HepG2 (cell line): ENCODE results near the gene AUH. TPM values are rescaled to one million over a fixed set of nuclear protein-coding genes. Genes with fewer than 3 reads are reported as not detected.

Experiments used
- ARID5B ChIP-seq: IDR thresholded peaks from 2 replicates; pipeline ENCODE4 v1.4.0; 2020; ENCODE audit warnings: mild to moderate bottlenecking, missing genetic modification reagents
- CBX5 ChIP-seq: sonication (generic); formaldehyde crosslinking; IDR thresholded peaks from 2 replicates; pipeline ENCODE4 v1.4.0; 2020; ENCODE audit warnings: missing genetic modification reagents, borderline replicate concordance
- CEBPB ChIP-seq: IDR thresholded peaks from 2 replicates; pipeline ENCODE4 v1.6.1; 2011; ENCODE audit warnings: low read depth, low read length, improper control_type of control experiment, borderline replicate concordance
- FOXA1 ChIP-seq, 2 experiments: fragments of 450-650 bp in 1 of 2; sonication (generic) in 1 of 2; formaldehyde crosslinking in 1 of 2; IDR thresholded peaks; 2 replicates each; pipeline versions ENCODE4 v1.4.0 to v1.6.1; 2016 to 2020; ENCODE audit warnings: missing genetic modification reagents in 1 of 2
- HMG20A ChIP-seq: IDR thresholded peaks from 2 replicates; pipeline ENCODE4 v1.6.1; 2016; ENCODE audit warnings: borderline replicate concordance
- HNRNPK ChIP-seq: fragments of 200-400 bp; formaldehyde crosslinking; IDR thresholded peaks from 2 replicates; pipeline ENCODE4 v1.6.1; 2018; ENCODE audit warnings: low read length, low read depth, moderate library complexity, mild to moderate bottlenecking; ENCODE audit not compliant: poor library complexity, severe bottlenecking
- HOXA7 ChIP-seq: sonication (generic); formaldehyde crosslinking; IDR thresholded peaks from 2 replicates; pipeline ENCODE4 v1.8.1; 2022; ENCODE audit warnings: mild to moderate bottlenecking, missing genetic modification reagents, moderate library complexity
- KDM1A ChIP-seq: IDR thresholded peaks from 2 replicates; pipeline ENCODE4 v1.6.1; 2016; ENCODE audit warnings: missing compliant biosample characterization
- NFE2L2 ChIP-seq: fragments of 150-350 bp; IDR thresholded peaks from 2 replicates; pipeline ENCODE4 v1.6.1; 2014; ENCODE audit warnings: low read length
- NR2F6 ChIP-seq, 2 experiments: IDR thresholded peaks; 2 replicates each; pipeline ENCODE4 v1.6.1; 2016; ENCODE audit warnings: antibody characterized with exemption in 1 of 2, mild to moderate bottlenecking in 1 of 2
- RFX1 ChIP-seq: fragments of 450-650 bp; IDR thresholded peaks from 2 replicates; pipeline ENCODE4 v1.6.1; 2017
- SOX13 ChIP-seq, 3 experiments: fragments of 450-650 bp in 1 of 3; sonication (generic) in 1 of 3; formaldehyde crosslinking in 1 of 3; IDR thresholded peaks in 2 of 3; conservative IDR thresholded peaks in 1 of 3; 2 replicates each; pipeline versions ENCODE4 v1.5.0 to v1.6.1; 2016 to 2020; ENCODE audit warnings: antibody characterized with exemption in 1 of 3, mild to moderate bottlenecking in 1 of 3, missing compliant biosample characterization in 1 of 3, missing genetic modification reagents in 1 of 3, moderate library complexity in 1 of 3
- SP4 ChIP-seq: sonication (generic); formaldehyde crosslinking; IDR thresholded peaks from 2 replicates; pipeline ENCODE4 v1.8.1; 2023; ENCODE audit warnings: mild to moderate bottlenecking, missing genetic modification reagents
- STAG1 ChIP-seq: sonication (generic); formaldehyde crosslinking; IDR thresholded peaks from 2 replicates; pipeline ENCODE4 v1.4.0; 2020; ENCODE audit warnings: missing genetic modification reagents
- ZMYM4 ChIP-seq: sonication (generic); formaldehyde crosslinking; IDR thresholded peaks from 2 replicates; pipeline ENCODE4 v1.8.1; 2023; ENCODE audit warnings: mild to moderate bottlenecking, missing genetic modification reagents
- ZNF513 ChIP-seq: sonication (generic); formaldehyde crosslinking; conservative IDR thresholded peaks from 2 replicates; pipeline ENCODE4 v1.5.0; 2020; ENCODE audit warnings: missing genetic modification reagents
- ZNF772 ChIP-seq: sonication (generic); formaldehyde crosslinking; IDR thresholded peaks from 2 replicates; pipeline ENCODE4 v1.5.0; 2020; ENCODE audit warnings: mild to moderate bottlenecking, missing genetic modification reagents
- polyA plus RNA-seq, 8 experiments: library from polyadenylated mRNA; depleted of rRNA in 3 of 8; stranded (reverse) in 7 of 8; unstranded in 1 of 8; fragments of >200 nt; fragmentation: Illumina TruSeq in 4 of 8; extraction: Trizol in 4 of 8; gene quantifications; 2 replicates each; pipeline versions ENCODE4 v1.2.1 to v1.2.3, GENCODE V29; 2011 to 2016; ENCODE audit warnings: low read depth in 4 of 8, missing spikeins in 1 of 8, mixed read lengths in 1 of 8; ENCODE audit not compliant: insufficient read depth in 1 of 8
- total RNA-seq, 5 experiments: library from RNA; depleted of rRNA; stranded (reverse); fragments of >200 nt; fragmentation: Illumina TruSeq; extraction: Trizol; gene quantifications; 2 replicates each; pipeline ENCODE4 v1.2.3, GENCODE V29; 2016; ENCODE audit warnings: low read depth in 1 of 5
- TF ChIP-seq, protein P1 (sequence below): sonication (generic); formaldehyde crosslinking; IDR thresholded peaks from 2 replicates; pipeline ENCODE4 v1.9.0; 2022; ENCODE audit warnings: low read depth, missing genetic modification reagents
- TF ChIP-seq, protein P2 (sequence below): sonication (generic); formaldehyde crosslinking; IDR thresholded peaks from 2 replicates; pipeline ENCODE4 v1.5.1; 2020; ENCODE audit warnings: mild to moderate bottlenecking, missing genetic modification reagents, borderline replicate concordance

The AUH gene
- total and polyA plus RNA-seq, 2 of the 13 experiments (the other 11 are each of a cell fraction or from before 2014, with no cell fraction given), result 25.8 to 31.9 TPM

- TF ChIP-seq SOX13 (IDR thresholded peaks at IDR 0.05), result 0 out of 2 replicates have a peak, but pooled peaks have one; percentile 42
- peak in 1 of 2 experiments; percentile 83; a peak in 2 of 4 replicates for TF ChIP-seq SOX13 (CRISPR knock-in tag; conservative IDR thresholded peaks at IDR 0.05 in 1 of 2, IDR thresholded peaks at IDR 0.05 in 1 of 2)
- TF ChIP-seq RFX1, result no peak
- peak; percentile 35; the same call in 1 of the 2 replicates for TF ChIP-seq ZMYM4 (CRISPR knock-in tag)
- TF ChIP-seq, protein P1, sequence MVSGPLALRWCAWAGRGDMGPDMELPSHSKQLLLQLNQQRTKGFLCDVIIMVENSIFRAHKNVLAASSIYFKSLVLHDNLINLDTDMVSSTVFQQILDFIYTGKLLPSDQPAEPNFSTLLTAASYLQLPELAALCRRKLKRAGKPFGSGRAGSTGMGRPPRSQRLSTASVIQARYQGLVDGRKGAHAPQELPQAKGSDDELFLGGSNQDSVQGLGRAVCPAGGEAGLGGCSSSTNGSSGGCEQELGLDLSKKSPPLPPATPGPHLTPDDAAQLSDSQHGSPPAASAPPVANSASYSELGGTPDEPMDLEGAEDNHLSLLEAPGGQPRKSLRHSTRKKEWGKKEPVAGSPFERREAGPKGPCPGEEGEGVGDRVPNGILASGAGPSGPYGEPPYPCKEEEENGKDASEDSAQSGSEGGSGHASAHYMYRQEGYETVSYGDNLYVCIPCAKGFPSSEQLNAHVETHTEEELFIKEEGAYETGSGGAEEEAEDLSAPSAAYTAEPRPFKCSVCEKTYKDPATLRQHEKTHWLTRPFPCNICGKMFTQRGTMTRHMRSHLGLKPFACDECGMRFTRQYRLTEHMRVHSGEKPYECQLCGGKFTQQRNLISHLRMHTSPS, result no peak
- TF ChIP-seq NFE2L2, result no peak
- peak; percentile 91; the same call in 1 of the 2 replicates for TF ChIP-seq CBX5 (CRISPR knock-in tag)
- TF ChIP-seq HOXA7, result no peak
- TF ChIP-seq, protein P2, sequence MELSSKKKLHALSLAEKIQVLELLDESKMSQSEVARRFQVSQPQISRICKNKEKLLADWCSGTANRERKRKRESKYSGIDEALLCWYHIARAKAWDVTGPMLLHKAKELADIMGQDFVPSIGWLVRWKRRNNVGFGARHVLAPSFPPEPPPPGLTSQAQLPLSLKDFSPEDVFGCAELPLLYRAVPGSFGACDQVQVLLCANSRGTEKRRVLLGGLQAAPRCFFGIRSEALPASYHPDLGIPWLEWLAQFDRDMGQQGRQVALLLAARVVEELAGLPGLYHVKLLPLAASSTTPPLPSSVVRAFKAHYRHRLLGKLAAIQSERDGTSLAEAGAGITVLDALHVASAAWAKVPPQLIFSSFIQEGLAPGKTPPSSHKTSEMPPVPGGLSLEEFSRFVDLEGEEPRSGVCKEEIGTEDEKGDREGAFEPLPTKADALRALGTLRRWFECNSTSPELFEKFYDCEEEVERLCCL (CRISPR knock-in tag), result no peak
- no peak for TF ChIP-seq SP4 (CRISPR knock-in tag)
- no peak for TF ChIP-seq ZNF772 (CRISPR knock-in tag)
- no peak for TF ChIP-seq FOXA1 (IDR thresholded peaks at IDR 0.05)
- peak; percentile 64 for TF ChIP-seq FOXA1 (CRISPR knock-in tag; IDR thresholded peaks at IDR 0.05)
- TF ChIP-seq ARID5B (CRISPR knock-in tag), result peak; percentile 69
- TF ChIP-seq CEBPB, result peak; percentile 100
- TF ChIP-seq HNRNPK, result no peak
- no peak for TF ChIP-seq NR2F6 (IDR thresholded peaks at IDR 0.05)
- TF ChIP-seq NR2F6 (CRISPR knock-in tag; IDR thresholded peaks at IDR 0.05), result 0 out of 2 replicates have a peak, but pooled peaks have one; percentile 14
- peak; percentile 55; the same call in 1 of the 2 replicates for TF ChIP-seq HMG20A (CRISPR knock-in tag)
- peak; percentile 73; the same call in 1 of the 2 replicates for TF ChIP-seq KDM1A (CRISPR knock-in tag)
- TF ChIP-seq STAG1 (CRISPR knock-in tag), result peak; percentile 31
- TF ChIP-seq ZNF513 (CRISPR knock-in tag), result no peak
Observed at GRCh38 chr9:91182429-91183225, 179.1 kb downstream of the AUH start (continued).
